OCI-LY3 (cell line): Measurements from ENCODE around the gene TECR.
"Not testable (repeated sequence)": the region's sequence is repeated elsewhere in the genome, so short reads cannot be mapped to it uniquely, and the experiment has no call there.

ENCODE experiments used
- H2AFZ ChIP-seq: fragments of 200-600, 300-600 bp; shearing (Covaris generic); 2 replicates; pipeline ENCODE4 v1.6.0; 2014; ENCODE audit warnings: antibody characterized with exemption, low read depth, low read length
- H3K27ac ChIP-seq: fragments of 200-600, 300-600 bp; sonication (generic); 2 replicates; pipeline ENCODE4 v1.5.1; 2014; ENCODE audit warnings: mild to moderate bottlenecking, low read length, moderate library complexity, mixed read lengths
- H3K27me3 ChIP-seq: fragments of 200-600, 300-600 bp; sonication (generic); 2 replicates; pipeline ENCODE4 v1.6.1; 2014; ENCODE audit warnings: low read depth, low read length, mixed read lengths
- H3K36me3 ChIP-seq: fragments of 200-600, 300-600 bp; sonication (generic); replicated peaks from 2 replicates; pipeline ENCODE3; 2014; ENCODE audit warnings: low read depth, low read length, mixed read lengths
- H3K4me1 ChIP-seq: fragments of 300-600, 200-600 bp; sonication (generic); 2 replicates; pipeline ENCODE4 v1.6.1; 2014; ENCODE audit warnings: low read length, mixed read lengths
- H3K4me2 ChIP-seq: fragments of 200-600, 300-600 bp; sonication (generic); 2 replicates; pipeline ENCODE4 v1.6.1; 2014; ENCODE audit warnings: low read length, mixed read lengths
- H3K4me3 ChIP-seq: fragments of 300-600, 200-600 bp; sonication (generic); 2 replicates; pipeline ENCODE4 v1.5.1; 2014; ENCODE audit warnings: antibody characterized with exemption, mild to moderate bottlenecking, low read length, moderate library complexity
- H3K79me2 ChIP-seq: fragments of 300-600, 200-600 bp; shearing (Covaris generic); 2 replicates; pipeline ENCODE4 v1.6.1; 2014; ENCODE audit warnings: mild to moderate bottlenecking, low read length, mixed read lengths
- H3K9ac ChIP-seq: fragments of 300-600, 200-600 bp; shearing (Covaris generic); 2 replicates; pipeline ENCODE4 v1.6.0; 2014; ENCODE audit warnings: mild to moderate bottlenecking, low read length, moderate library complexity
- H3K9me3 ChIP-seq: fragments of 200-600, 300-600 bp; shearing (Covaris generic); 2 replicates; pipeline ENCODE4 v1.6.1; 2014; ENCODE audit warnings: low read length, mixed read lengths; ENCODE audit not compliant: insufficient read depth
- H4K20me1 ChIP-seq: fragments of 200-600, 300-600 bp; sonication (generic); 2 replicates; pipeline ENCODE4 v1.6.1; 2016; ENCODE audit warnings: low read length, mixed read lengths; ENCODE audit not compliant: insufficient read depth
- EZH2phosphoT487 ChIP-seq: fragments of 200-600 bp; shearing (Covaris generic); IDR thresholded peaks from 2 replicates; pipeline ENCODE4 v1.6.1; 2018; ENCODE audit warnings: antibody characterized with exemption, mixed run types, low read depth
- TF ChIP-seq, protein P1 (sequence below): fragments of 200-600, 300-600 bp; sonication (generic); IDR thresholded peaks from 2 replicates; pipeline ENCODE4 v1.5.1; 2014; ENCODE audit warnings: antibody characterized with exemption, low read length, low read depth

The TECR gene

DNA sequence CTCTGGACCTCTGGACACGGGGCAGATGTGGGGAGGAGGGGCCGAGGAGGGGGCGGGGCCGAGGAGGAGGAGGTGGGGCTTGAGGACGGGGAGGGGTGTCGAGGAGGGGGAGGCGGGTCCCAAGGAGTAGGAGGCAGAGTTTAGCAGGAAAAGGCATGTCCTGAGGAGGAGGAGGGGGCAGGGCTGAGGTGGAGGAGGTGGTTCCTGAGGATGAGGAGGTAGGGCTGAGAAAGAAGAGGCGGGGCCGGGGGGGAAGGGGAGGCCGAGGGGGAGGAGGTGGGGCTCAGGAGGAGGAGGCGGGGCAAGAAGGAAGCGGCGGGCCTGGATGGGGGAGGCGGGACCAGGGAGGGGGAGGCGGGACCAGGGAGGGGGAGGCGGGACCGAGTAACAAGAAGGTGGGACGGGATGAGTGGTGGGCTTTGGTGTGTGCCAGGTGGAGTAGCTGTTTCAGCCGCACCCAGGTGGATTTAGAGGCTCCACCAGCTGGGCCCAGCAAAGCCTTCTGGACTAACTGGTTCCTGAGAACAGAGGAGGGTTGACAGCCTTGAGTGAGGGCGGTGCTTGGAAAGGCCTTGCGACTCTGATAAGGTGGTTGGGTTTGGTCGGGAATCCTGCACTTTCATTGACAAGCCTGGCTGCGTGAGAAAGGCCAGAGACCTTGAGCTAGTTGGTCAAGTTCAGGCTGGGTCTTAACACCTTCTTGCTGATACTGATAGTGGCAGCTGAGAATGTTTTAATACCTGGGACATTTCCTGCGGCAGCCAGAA, 7.7 kb downstream of the TECR start:
- Histone ChIP-seq H3K4me1 (peaks cover 11% of the 10 kb centered on the region), H3K27me3 (no peaks in the 10 kb centered on the region), H3K79me2 (peaks cover 82% of the 10 kb centered on the region), H3K36me3 (peaks cover 24% of the 10 kb centered on the region), H3K9ac (no peak overlapping the region), H3K9me3 (no peaks in the 10 kb centered on the region), H3K4me2 (no peak overlapping the region), H3K4me3 (no peak overlapping the region), H4K20me1 (peaks cover 30% of the 10 kb centered on the region), H2AFZ (no peak overlapping the region), H3K27ac (no peak overlapping the region)
- TF ChIP-seq, protein P1, sequence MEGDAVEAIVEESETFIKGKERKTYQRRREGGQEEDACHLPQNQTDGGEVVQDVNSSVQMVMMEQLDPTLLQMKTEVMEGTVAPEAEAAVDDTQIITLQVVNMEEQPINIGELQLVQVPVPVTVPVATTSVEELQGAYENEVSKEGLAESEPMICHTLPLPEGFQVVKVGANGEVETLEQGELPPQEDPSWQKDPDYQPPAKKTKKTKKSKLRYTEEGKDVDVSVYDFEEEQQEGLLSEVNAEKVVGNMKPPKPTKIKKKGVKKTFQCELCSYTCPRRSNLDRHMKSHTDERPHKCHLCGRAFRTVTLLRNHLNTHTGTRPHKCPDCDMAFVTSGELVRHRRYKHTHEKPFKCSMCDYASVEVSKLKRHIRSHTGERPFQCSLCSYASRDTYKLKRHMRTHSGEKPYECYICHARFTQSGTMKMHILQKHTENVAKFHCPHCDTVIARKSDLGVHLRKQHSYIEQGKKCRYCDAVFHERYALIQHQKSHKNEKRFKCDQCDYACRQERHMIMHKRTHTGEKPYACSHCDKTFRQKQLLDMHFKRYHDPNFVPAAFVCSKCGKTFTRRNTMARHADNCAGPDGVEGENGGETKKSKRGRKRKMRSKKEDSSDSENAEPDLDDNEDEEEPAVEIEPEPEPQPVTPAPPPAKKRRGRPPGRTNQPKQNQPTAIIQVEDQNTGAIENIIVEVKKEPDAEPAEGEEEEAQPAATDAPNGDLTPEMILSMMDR, result no peak
- TF ChIP-seq EZH2phosphoT487, result no peak

DNA sequence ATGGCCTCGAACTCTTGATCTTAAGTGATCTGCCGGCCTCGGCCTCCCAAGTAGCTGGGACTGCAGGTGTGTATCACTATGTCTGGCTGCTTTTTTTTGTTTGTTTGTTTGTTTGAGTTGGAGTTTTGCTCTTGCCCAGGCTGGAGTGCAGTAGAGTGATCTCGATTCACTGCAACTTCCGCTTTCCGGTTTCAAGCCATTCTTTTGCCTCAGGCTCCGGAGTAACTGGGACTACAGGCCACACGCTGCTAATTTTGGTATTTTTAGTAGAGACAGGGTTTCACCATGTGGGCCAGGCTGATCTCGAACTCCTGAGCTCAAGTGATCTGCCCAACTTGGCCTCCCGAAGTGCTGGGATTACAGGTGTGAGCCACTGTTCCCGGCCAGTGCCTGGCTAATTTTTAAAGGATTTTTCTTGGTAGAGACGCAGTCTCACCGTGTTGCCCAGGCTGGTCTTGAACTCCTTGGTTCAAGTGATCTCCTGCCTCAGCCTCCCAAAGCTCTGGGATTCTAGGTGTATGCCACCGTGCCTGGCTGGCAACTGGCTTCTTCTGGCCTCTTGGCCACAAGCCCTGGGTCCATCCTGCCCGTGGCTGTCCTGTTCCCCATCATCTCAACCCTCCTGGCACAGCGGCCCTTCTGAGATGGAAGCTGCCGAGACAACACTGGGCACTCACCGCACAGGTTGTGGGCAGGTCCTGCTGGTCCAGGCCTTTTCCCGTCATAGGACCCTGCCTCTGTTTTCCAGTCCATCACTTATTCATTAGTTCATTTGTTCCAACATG, 11.5 kb downstream of the TECR start:
- Histone ChIP-seq H3K9me3 (no peaks in the 10 kb centered on the region), H3K9ac (peak overlapping the region; percentile 37; the same call in 1 of the 2 replicates), H3K79me2 (peaks cover 81% of the 10 kb centered on the region), H3K27me3 (no peaks in the 10 kb centered on the region), H3K27ac (peak overlapping the region; percentile 59), H3K4me2 (peak overlapping the region; percentile 37), H3K36me3 (peaks cover 16% of the 10 kb centered on the region), H2AFZ (no peak overlapping the region), H3K4me1 (peaks cover 11% of the 10 kb centered on the region), H3K4me3 (peak overlapping the region; percentile 3; the same call in 1 of the 2 replicates), H4K20me1 (peaks cover 49% of the 10 kb centered on the region)
- TF ChIP-seq, protein P1, result no peak
- TF ChIP-seq EZH2phosphoT487, result no peak

DNA sequence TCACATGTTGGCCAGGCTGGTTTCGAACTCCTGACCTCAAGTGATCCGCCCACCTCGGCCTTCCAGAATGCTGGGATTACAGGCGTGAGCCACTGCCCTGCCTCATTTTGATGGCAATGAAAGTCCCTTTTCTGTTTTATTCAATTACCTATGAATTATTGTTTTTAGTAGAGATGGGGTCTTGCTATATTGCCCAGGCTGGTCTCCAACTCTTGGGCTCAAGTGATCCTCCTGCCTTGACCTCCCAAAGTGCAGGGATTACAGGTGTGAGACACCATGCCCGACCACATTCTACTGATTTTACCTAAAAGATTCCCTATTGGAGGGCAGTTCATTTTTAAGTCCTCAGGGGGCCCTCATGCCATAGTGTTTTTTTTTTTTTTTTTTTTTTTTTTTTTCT, 12.6 kb downstream of the TECR start:
- H3K27ac ChIP-seq, H3K27me3 ChIP-seq: not testable (repeated sequence)
- H3K79me2 ChIP-seq, result peaks cover 80% of the 10 kb centered on the region

DNA sequence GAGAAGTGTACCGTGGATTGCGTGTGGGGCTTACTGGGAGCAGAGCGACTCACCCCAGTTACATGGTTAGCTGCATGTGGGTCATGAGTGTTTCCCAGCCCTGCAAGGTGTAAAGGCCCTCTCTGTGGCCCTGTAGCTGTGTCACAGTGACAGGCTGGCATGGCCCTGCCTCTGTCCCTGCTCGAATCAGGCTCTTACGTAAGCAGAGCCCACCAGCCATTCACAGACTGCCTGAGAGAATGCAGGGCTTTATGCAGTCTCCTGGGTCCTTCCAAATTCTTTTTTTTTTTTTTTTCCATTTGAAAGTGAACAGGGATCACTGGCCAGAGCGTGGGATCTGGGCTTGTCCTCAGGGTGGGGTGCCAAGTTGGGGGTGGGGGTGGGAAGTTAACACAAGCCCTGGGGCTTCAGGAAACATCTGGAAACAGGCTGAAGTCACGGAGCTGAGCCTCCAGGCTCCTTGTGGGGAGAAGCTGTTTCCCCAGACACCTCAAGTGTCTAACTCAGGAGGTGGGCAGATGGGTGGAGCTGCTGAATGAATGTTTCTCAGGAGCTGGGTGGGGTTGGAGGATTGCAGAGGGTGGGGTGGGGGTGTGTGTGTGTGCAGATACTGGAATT, 13.4 kb downstream of the TECR start:
- peaks cover 73% of the 10 kb centered on the region for H3K79me2 ChIP-seq
- H3K4me2 ChIP-seq, result no peak overlapping the region
- H3K9me3 ChIP-seq, result no peaks in the 10 kb centered on the region
- H3K27ac ChIP-seq, result no peak overlapping the region
- no peak overlapping the region for H2AFZ ChIP-seq
- peaks cover 11% of the 10 kb centered on the region for H3K4me1 ChIP-seq
- no peak overlapping the region for H3K4me3 ChIP-seq
- TF ChIP-seq, protein P1, result no peak
- TF ChIP-seq EZH2phosphoT487, result no peak
- no peaks in the 10 kb centered on the region for H3K27me3 ChIP-seq
- H3K9ac ChIP-seq, result no peak overlapping the region
- H4K20me1 ChIP-seq, result peaks cover 42% of the 10 kb centered on the region
- H3K36me3 ChIP-seq, result peaks cover 16% of the 10 kb centered on the region

More for the DNA sequence above, 12.6 kb downstream of the TECR start:
- not testable (repeated sequence) for H3K4me2 ChIP-seq, H2AFZ ChIP-seq, H3K9me3 ChIP-seq, H3K4me3 ChIP-seq, H3K9ac ChIP-seq
- peaks cover 11% of the 10 kb centered on the region for H3K4me1 ChIP-seq
- peaks cover 46% of the 10 kb centered on the region for H4K20me1 ChIP-seq
- H3K36me3 ChIP-seq, result peaks cover 16% of the 10 kb centered on the region
